ENCODE measurements around the gene ASB10. TPM values are rescaled to one million over a fixed set of nuclear protein-coding genes. Genes with fewer than 3 reads are reported as not detected.

The ASB10 gene
- total RNA-seq, 1 experiment from 2014 or later: not detected

- Histone ChIP-seq H3K27me3 (no peaks in the 10 kb centered on the region), H3K9me3 (no peaks in the 10 kb centered on the region), H3K4me3 (no peak overlapping the region), H3K36me3 (no peaks in the 10 kb centered on the region)
- DNase-seq: no peak
These were observed 36.7 kb downstream of the ASB10 start for GRCh38 chr7:151150388-151150787.

GRCh38 chr7:151148319-151149259 is 38.5 kb downstream of the ASB10 start:
- Histone ChIP-seq H3K4me3 (no peak overlapping the region), H3K27me3 (no peaks in the 10 kb centered on the region), H3K36me3 (no peaks in the 10 kb centered on the region; the same call in 1 of the 2 replicates), H3K9me3 (no peaks in the 10 kb centered on the region)
- DNase-seq: no peak

GRCh38 chr7:151146761-151147160 is 40.3 kb downstream of the ASB10 start:
- no peaks in the 10 kb centered on the region for H3K27me3 ChIP-seq

GRCh38 chr7:151144387-151144786 is 42.7 kb downstream of the ASB10 start:
- no peaks in the 10 kb centered on the region for H3K9me3 ChIP-seq
- no peaks in the 10 kb centered on the region for H3K27me3 ChIP-seq
- peaks cover 2% of the 10 kb centered on the region for H3K36me3 ChIP-seq
- no peak for DNase-seq
- H3K4me3 ChIP-seq: no peak overlapping the region

More at GRCh38 chr7:151146761-151147160, 40.3 kb downstream of the ASB10 start:
- no peak for DNase-seq
- H3K9me3 ChIP-seq: no peaks in the 10 kb centered on the region
- H3K36me3 ChIP-seq: no peaks in the 10 kb centered on the region; the same call in none of the 2 replicates
- no peak overlapping the region for H3K4me3 ChIP-seq

GRCh38 chr7:151143261-151144015 is 43.6 kb downstream of the ASB10 start:
- Histone ChIP-seq H3K9me3 (no peaks in the 10 kb centered on the region), H3K36me3 (peaks cover 2% of the 10 kb centered on the region), H3K4me3 (no peak overlapping the region), H3K27me3 (no peaks in the 10 kb centered on the region)
- no peak for DNase-seq

- Histone ChIP-seq H3K27me3 (no peaks in the 10 kb centered on the region), H3K4me3 (no peak overlapping the region), H3K9me3 (no peaks in the 10 kb centered on the region), H3K36me3 (peaks cover 2% of the 10 kb centered on the region)
- no peak for DNase-seq
These were observed 44.4 kb downstream of the ASB10 start for GRCh38 chr7:151142686-151143040.

- no peaks in the 10 kb centered on the region for H3K27me3 ChIP-seq
- H3K9me3 ChIP-seq: no peaks in the 10 kb centered on the region
- no peak for DNase-seq
- H3K36me3 ChIP-seq: peaks cover 2% of the 10 kb centered on the region
- no peak overlapping the region for H3K4me3 ChIP-seq
These were observed 45.0 kb downstream of the ASB10 start for GRCh38 chr7:151141855-151142685.

GRCh38 chr7:151141311-151141854 is 45.7 kb downstream of the ASB10 start:
- peaks cover 2% of the 10 kb centered on the region for H3K36me3 ChIP-seq
- DNase-seq: no peak
- no peaks in the 10 kb centered on the region for H3K9me3 ChIP-seq
- no peaks in the 10 kb centered on the region for H3K27me3 ChIP-seq
- no peak overlapping the region for H3K4me3 ChIP-seq

- H3K9me3 ChIP-seq: no peaks in the 10 kb centered on the region
- DNase-seq: no peak
- H3K36me3 ChIP-seq: peaks cover 2% of the 10 kb centered on the region
- no peak overlapping the region for H3K4me3 ChIP-seq
- H3K27me3 ChIP-seq: no peaks in the 10 kb centered on the region
These were observed 46.2 kb downstream of the ASB10 start for GRCh38 chr7:151140826-151141225.

GRCh38 chr7:151139791-151140190 is 47.3 kb downstream of the ASB10 start:
- H3K36me3 ChIP-seq: peaks cover 5% of the 10 kb centered on the region

GRCh38 chr7:151139071-151139790 is 47.8 kb downstream of the ASB10 start:
- DNase-seq: no peak
- no peaks in the 10 kb centered on the region for H3K27me3 ChIP-seq
- H3K4me3 ChIP-seq: no peak overlapping the region
- no peaks in the 10 kb centered on the region for H3K9me3 ChIP-seq
- peaks cover 5% of the 10 kb centered on the region for H3K36me3 ChIP-seq

More at GRCh38 chr7:151139791-151140190, 47.3 kb downstream of the ASB10 start:
- Histone ChIP-seq H3K4me3 (no peak overlapping the region), H3K9me3 (no peaks in the 10 kb centered on the region), H3K27me3 (no peaks in the 10 kb centered on the region)
- no peak for DNase-seq

- no peak for DNase-seq
- H3K27me3 ChIP-seq: no peaks in the 10 kb centered on the region
- H3K36me3 ChIP-seq: peaks cover 5% of the 10 kb centered on the region; the same call in 1 of the 2 replicates
- H3K9me3 ChIP-seq: no peaks in the 10 kb centered on the region
- no peak overlapping the region for H3K4me3 ChIP-seq
These were observed 48.7 kb downstream of the ASB10 start for GRCh38 chr7:151138153-151138851.

- Histone ChIP-seq H3K4me3 (no peak overlapping the region), H3K27me3 (no peaks in the 10 kb centered on the region), H3K9me3 (no peaks in the 10 kb centered on the region), H3K36me3 (peaks cover 5% of the 10 kb centered on the region; the same call in 1 of the 2 replicates)
- DNase-seq: no peak
These were observed 49.3 kb downstream of the ASB10 start for GRCh38 chr7:151137791-151138152.

GRCh38 chr7:151137076-151137675 is 49.9 kb downstream of the ASB10 start:
- Histone ChIP-seq H3K4me3 (no peak overlapping the region), H3K9me3 (no peaks in the 10 kb centered on the region), H3K27me3 (no peaks in the 10 kb centered on the region), H3K36me3 (peaks cover 5% of the 10 kb centered on the region; the same call in 1 of the 2 replicates)
- no peak for DNase-seq
